ENCODE measurements around the gene RIIAD1. TPM values are rescaled to one million over a fixed set of nuclear protein-coding genes. Genes with fewer than 3 reads are reported as not detected.
"Not testable (repeated sequence)": the region's sequence is repeated elsewhere in the genome, so short reads cannot be mapped to it uniquely, and the experiment has no call there.

RIIAD1 gene
- polyA plus RNA-seq, 1 donor (not counting 4 experiments of a cell fraction or from before 2014, with no cell fraction given) = not detected

DNA sequence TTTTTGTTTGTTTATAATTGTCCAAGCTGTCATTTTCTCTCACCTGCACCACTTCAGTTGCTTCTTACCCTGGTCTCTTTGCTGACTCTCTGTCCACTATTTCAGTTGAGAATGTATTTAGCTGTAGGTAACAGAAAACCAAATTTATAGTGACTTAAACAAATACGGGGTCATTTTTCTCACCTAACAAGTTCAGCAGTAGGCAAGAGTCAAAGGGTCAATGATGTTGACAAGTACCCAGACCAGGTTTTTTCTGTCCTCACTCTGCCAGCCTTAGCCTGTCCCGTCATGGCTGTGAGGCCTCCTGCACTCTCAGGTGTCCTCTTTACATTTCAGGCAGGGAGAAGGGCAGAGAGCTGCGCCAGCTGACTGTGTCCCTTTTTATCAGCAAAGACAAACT lies 11.8 kb downstream of the RIIAD1 start:
- no peak for DNase-seq (ENCODE audit: low read depth, low spot score)
- FAIRE-seq = no peak

DNA sequence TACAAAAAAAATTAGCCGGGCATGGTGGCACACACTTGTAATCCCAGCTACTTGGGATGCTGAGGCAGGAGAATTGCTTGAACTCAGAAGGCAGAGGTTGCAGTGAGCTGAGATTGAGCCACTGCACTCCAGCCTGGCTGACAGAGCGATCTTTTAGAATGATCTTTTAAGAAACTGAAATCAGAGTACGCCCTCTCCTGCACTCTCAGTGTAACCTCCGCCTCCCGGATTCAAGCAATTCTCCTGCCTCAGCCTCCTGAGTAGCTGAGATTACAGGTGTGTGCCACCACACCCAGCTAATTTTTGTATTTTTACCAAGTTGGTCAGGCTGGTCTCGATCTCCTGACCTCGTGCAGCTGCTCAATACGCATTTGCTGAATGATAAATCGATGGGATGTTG lies 12.7 kb downstream of the RIIAD1 start:
- H3K27me3 ChIP-seq (ENCODE audit: control insufficient read depth, extremely low read depth, insufficient read depth, low read length); DNase-seq (ENCODE audit: low read depth, low spot score); H4K20me1 ChIP-seq (ENCODE audit: control insufficient read depth, extremely low read depth, insufficient read depth, low read length); H3K9ac ChIP-seq (ENCODE audit: control insufficient read depth, extremely low read depth, insufficient read depth, low read length); FAIRE-seq; H3K9me1 ChIP-seq (ENCODE audit: control insufficient read depth, extremely low read depth, insufficient read depth, low read length); H3K4me2 ChIP-seq (ENCODE audit: control insufficient read depth, extremely low read depth, insufficient read depth, low read depth, low read length); H3K4me3 ChIP-seq (ENCODE audit: control insufficient read depth in 2 of 3, extremely low read depth in 1 of 3, insufficient read depth in 2 of 3, low read depth in 1 of 3, low read length in 3 of 3); dilution Hi-C loops (cut with MboI; ENCODE audit: extremely low pct_ligation_motif_present, low sequenced_read_pairs); H3K36me3 ChIP-seq (ENCODE audit: control insufficient read depth in 2 of 2, extremely low read depth in 1 of 2, insufficient read depth in 2 of 2, low read length in 2 of 2); H3K4me1 ChIP-seq (ENCODE audit: control insufficient read depth, extremely low read depth, insufficient read depth, low read length); H3K9me3 ChIP-seq (ENCODE audit: control insufficient read depth, low read depth, low read length); H3K79me2 ChIP-seq (ENCODE audit: control insufficient read depth, insufficient read depth, low read length); H3K27ac ChIP-seq (ENCODE audit: control insufficient read depth, insufficient read depth, low read length); H2AFZ ChIP-seq (ENCODE audit: control insufficient read depth, low read length): not testable (repeated sequence)

More for the DNA sequence above, 11.8 kb downstream of the RIIAD1 start:
- dilution Hi-C loops (cut with MboI; ENCODE audit: extremely low pct_ligation_motif_present, low sequenced_read_pairs) = no loop called here
- H3K4me3 ChIP-seq (ENCODE audit: control insufficient read depth in 2 of 3, extremely low read depth in 1 of 3, insufficient read depth in 2 of 3, low read depth in 1 of 3, low read length in 3 of 3) = no peak overlapping the region
- H3K9me3 ChIP-seq (ENCODE audit: control insufficient read depth, low read depth, low read length) = peaks cover 5% of the 10 kb centered on the region
- H3K4me1 ChIP-seq (ENCODE audit: control insufficient read depth, extremely low read depth, insufficient read depth, low read length) = no peaks in the 10 kb centered on the region
- no peak for TF ChIP-seq EZH2 (IDR thresholded peaks at IDR 0.05; ENCODE audit: low read length)
- TF ChIP-seq, protein P1, sequence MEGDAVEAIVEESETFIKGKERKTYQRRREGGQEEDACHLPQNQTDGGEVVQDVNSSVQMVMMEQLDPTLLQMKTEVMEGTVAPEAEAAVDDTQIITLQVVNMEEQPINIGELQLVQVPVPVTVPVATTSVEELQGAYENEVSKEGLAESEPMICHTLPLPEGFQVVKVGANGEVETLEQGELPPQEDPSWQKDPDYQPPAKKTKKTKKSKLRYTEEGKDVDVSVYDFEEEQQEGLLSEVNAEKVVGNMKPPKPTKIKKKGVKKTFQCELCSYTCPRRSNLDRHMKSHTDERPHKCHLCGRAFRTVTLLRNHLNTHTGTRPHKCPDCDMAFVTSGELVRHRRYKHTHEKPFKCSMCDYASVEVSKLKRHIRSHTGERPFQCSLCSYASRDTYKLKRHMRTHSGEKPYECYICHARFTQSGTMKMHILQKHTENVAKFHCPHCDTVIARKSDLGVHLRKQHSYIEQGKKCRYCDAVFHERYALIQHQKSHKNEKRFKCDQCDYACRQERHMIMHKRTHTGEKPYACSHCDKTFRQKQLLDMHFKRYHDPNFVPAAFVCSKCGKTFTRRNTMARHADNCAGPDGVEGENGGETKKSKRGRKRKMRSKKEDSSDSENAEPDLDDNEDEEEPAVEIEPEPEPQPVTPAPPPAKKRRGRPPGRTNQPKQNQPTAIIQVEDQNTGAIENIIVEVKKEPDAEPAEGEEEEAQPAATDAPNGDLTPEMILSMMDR (optimal IDR thresholded peaks at IDR 0.05 in 1 of 3, IDR thresholded peaks at IDR 0.05 in 1 of 3, conservative IDR thresholded peaks at IDR 0.05 in 1 of 3; ENCODE audit: extremely low read depth in 1 of 3, insufficient read depth in 2 of 3, low read length in 3 of 3) = no peak
- H3K9ac ChIP-seq (ENCODE audit: control insufficient read depth, extremely low read depth, insufficient read depth, low read length) = no peak overlapping the region
- no peak overlapping the region for H3K27ac ChIP-seq (ENCODE audit: control insufficient read depth, insufficient read depth, low read length)
- no peaks in the 10 kb centered on the region for H3K9me1 ChIP-seq (ENCODE audit: control insufficient read depth, extremely low read depth, insufficient read depth, low read length)
- no peaks in the 10 kb centered on the region for H3K36me3 ChIP-seq (ENCODE audit: control insufficient read depth in 2 of 2, extremely low read depth in 1 of 2, insufficient read depth in 2 of 2, low read length in 2 of 2)
- no peaks in the 10 kb centered on the region for H4K20me1 ChIP-seq (ENCODE audit: control insufficient read depth, extremely low read depth, insufficient read depth, low read length)
- no peaks in the 10 kb centered on the region for H3K79me2 ChIP-seq (ENCODE audit: control insufficient read depth, insufficient read depth, low read length)
- no peak overlapping the region for H2AFZ ChIP-seq (ENCODE audit: control insufficient read depth, low read length)
- H3K27me3 ChIP-seq (ENCODE audit: control insufficient read depth, extremely low read depth, insufficient read depth, low read length) = no peaks in the 10 kb centered on the region
- no peak overlapping the region for H3K4me2 ChIP-seq (ENCODE audit: control insufficient read depth, extremely low read depth, insufficient read depth, low read depth, low read length)

DNA sequence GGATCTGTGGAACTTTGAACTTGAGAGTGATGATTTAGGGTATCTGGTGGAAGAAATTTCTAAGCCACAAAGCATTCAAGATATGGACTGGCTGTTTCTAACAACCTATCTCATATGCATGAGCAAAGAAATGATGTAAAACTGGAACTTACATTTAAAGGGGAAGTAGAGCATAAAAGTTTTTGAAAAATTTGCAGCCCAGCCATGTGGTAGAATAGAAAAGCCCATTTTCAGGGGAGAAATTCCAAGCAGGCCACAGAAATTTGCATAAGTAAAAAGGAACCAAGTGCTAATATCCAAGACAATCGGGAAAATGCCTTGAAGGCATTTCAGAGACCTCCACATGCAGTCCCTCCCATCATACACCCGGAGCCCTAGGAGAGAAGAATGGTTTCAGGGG lies 15.7 kb downstream of the RIIAD1 start:
- dilution Hi-C loops (cut with MboI; ENCODE audit: extremely low pct_ligation_motif_present, low sequenced_read_pairs) = no loop called here
- Histone ChIP-seq H4K20me1 (ENCODE audit: control insufficient read depth, extremely low read depth, insufficient read depth, low read length) (no peaks in the 10 kb centered on the region), H3K79me2 (ENCODE audit: control insufficient read depth, insufficient read depth, low read length) (no peaks in the 10 kb centered on the region), H3K4me2 (ENCODE audit: control insufficient read depth, extremely low read depth, insufficient read depth, low read depth, low read length) (no peak overlapping the region), H3K4me3 (ENCODE audit: control insufficient read depth in 2 of 3, extremely low read depth in 1 of 3, insufficient read depth in 2 of 3, low read depth in 1 of 3, low read length in 3 of 3) (no peak overlapping the region), H3K36me3 (ENCODE audit: control insufficient read depth in 2 of 2, extremely low read depth in 1 of 2, insufficient read depth in 2 of 2, low read length in 2 of 2) (no peaks in the 10 kb centered on the region), H3K4me1 (ENCODE audit: control insufficient read depth, extremely low read depth, insufficient read depth, low read length) (peaks cover 7% of the 10 kb centered on the region), H3K9me3 (ENCODE audit: control insufficient read depth, low read depth, low read length) (peaks cover 5% of the 10 kb centered on the region), H3K27ac (ENCODE audit: control insufficient read depth, insufficient read depth, low read length) (no peak overlapping the region), H3K9ac (ENCODE audit: control insufficient read depth, extremely low read depth, insufficient read depth, low read length) (no peak overlapping the region), H3K27me3 (ENCODE audit: control insufficient read depth, extremely low read depth, insufficient read depth, low read length) (no peaks in the 10 kb centered on the region), H2AFZ (ENCODE audit: control insufficient read depth, low read length) (no peak overlapping the region), H3K9me1 (ENCODE audit: control insufficient read depth, extremely low read depth, insufficient read depth, low read length) (no peaks in the 10 kb centered on the region)
- no peak for DNase-seq (ENCODE audit: low read depth, low spot score)
- FAIRE-seq = no peak
- TF ChIP-seq, protein P1 (optimal IDR thresholded peaks at IDR 0.05 in 1 of 3, IDR thresholded peaks at IDR 0.05 in 1 of 3, conservative IDR thresholded peaks at IDR 0.05 in 1 of 3; ENCODE audit: extremely low read depth in 1 of 3, insufficient read depth in 2 of 3, low read length in 3 of 3) = no peak
- no peak for TF ChIP-seq EZH2 (IDR thresholded peaks at IDR 0.05; ENCODE audit: low read length)

Data from keratinocyte (primary cell).